SU-DHL-6 (cell line): ENCODE results near the gene TFIP11.

Source experiments
- H2AFZ ChIP-seq: fragments of 200-600 bp; sonication (generic); 2 replicates; pipeline ENCODE4 v1.6.1; 2014; ENCODE audit warnings: low read depth, mild to moderate bottlenecking, moderate library complexity, mixed read lengths, antibody characterized with exemption, low read length; ENCODE audit not compliant: severe bottlenecking
- H3F3A ChIP-seq: fragments of 200-600 bp; shearing (Covaris generic); 2 replicates; pipeline ENCODE4 v1.6.0; 2016; ENCODE audit warnings: antibody characterized with exemption, mild to moderate bottlenecking; ENCODE audit not compliant: insufficient read depth
- H3K27ac ChIP-seq: fragments of 200-600 bp; sonication (generic); 2 replicates; pipeline ENCODE4 v1.5.1; 2016; ENCODE audit warnings: low read depth, mild to moderate bottlenecking, low read length, moderate library complexity, mixed read lengths
- H3K27me3 ChIP-seq: fragments of 200-600 bp; sonication (generic), shearing (Covaris generic); 2 replicates; pipeline ENCODE4 v1.6.0; 2014; ENCODE audit warnings: mild to moderate bottlenecking, low read length
- H3K36me3 ChIP-seq: fragments of 200-600 bp; sonication (generic); 2 replicates; pipeline ENCODE4 v1.6.1; 2014; ENCODE audit warnings: mild to moderate bottlenecking, low read length, mixed read lengths
- H3K4me2 ChIP-seq: fragments of 300-600, 200-600 bp; shearing (Covaris generic), sonication (generic); 2 replicates; pipeline ENCODE4 v1.6.0; 2014; ENCODE audit warnings: low read length, low read depth, mild to moderate bottlenecking; ENCODE audit not compliant: poor library complexity, severe bottlenecking
- H3K4me3 ChIP-seq: fragments of 200-600 bp; sonication (generic); 2 replicates; pipeline ENCODE4 v1.5.1; 2014; ENCODE audit warnings: antibody characterized with exemption, low read length, mild to moderate bottlenecking, mixed read lengths; ENCODE audit not compliant: insufficient read depth, poor library complexity, severe bottlenecking
- H3K79me2 ChIP-seq: fragments of 200-600 bp; sonication (generic); 2 replicates; pipeline ENCODE4 v1.6.1; 2014; ENCODE audit warnings: mild to moderate bottlenecking, low read length, moderate library complexity; ENCODE audit not compliant: insufficient read depth
- H3K9ac ChIP-seq: fragments of 200-600 bp; sonication (generic); 2 replicates; pipeline ENCODE4 v1.7.0; 2014; ENCODE audit warnings: mild to moderate bottlenecking, low read length
- H3K9me2 ChIP-seq: fragments of 200-600 bp; sonication (generic); replicated peaks from 2 replicates; pipeline ENCODE4 v1.6.1; 2014; ENCODE audit warnings: low read length; ENCODE audit not compliant: insufficient read depth
- H3K9me3 ChIP-seq: fragments of 200-600 bp; sonication (generic); 2 replicates; pipeline ENCODE4 v1.6.1; 2014; ENCODE audit warnings: low read length, mixed read lengths; ENCODE audit not compliant: insufficient read depth
- H4K20me1 ChIP-seq: fragments of 200-600 bp; sonication (generic); 2 replicates; pipeline ENCODE4 v1.6.1; 2014; ENCODE audit warnings: low read depth, mild to moderate bottlenecking, antibody characterized with exemption, low read length, moderate library complexity, mixed read lengths
- EZH2phosphoT487 ChIP-seq: fragments of 200-600 bp; sonication (generic), shearing (Covaris generic); conservative IDR thresholded peaks from 2 replicates; pipeline ENCODE4 v1.6.1; 2018; ENCODE audit warnings: mild to moderate bottlenecking, antibody characterized with exemption, low read length, moderate library complexity, mixed read lengths
- TF ChIP-seq, protein P1 (sequence below): fragments of 200-600 bp; sonication (generic); IDR thresholded peaks from one replicate; pipeline ENCODE4 v1.5.1; 2017; ENCODE audit warnings: antibody characterized with exemption, mild to moderate bottlenecking, low read length, moderate library complexity; ENCODE audit not compliant: insufficient read depth, poor library complexity, severe bottlenecking

Gene TFIP11

GRCh38 chr22:26512149-26512793, at the start of gene TFIP11:
TSS of gene TFIP11 (minus strand) at chr22:26512473. CDS start at chr22:26510272, 2,201 bp downstream.
- Histone ChIP-seq H3K9me2 (no peaks in the 10 kb centered on the region), H4K20me1 (no peaks in the 10 kb centered on the region), H3K36me3 (no peaks in the 10 kb centered on the region; the same call in 1 of the 2 replicates), H3K27me3 (no peaks in the 10 kb centered on the region), H3K4me2 (peak within 1 kb of the TSS; percentile 92), H3K4me3 (peak within 1 kb of the TSS; percentile 93), H3K27ac (no peak within 1 kb of the TSS; the same call in 1 of the 2 replicates), H2AFZ (peak within 1 kb of the TSS; percentile 74), H3F3A (no peaks in the 10 kb centered on the region), H3K9ac (peak within 1 kb of the TSS; percentile 73), H3K79me2 (peaks cover 18% of the 10 kb centered on the region), H3K9me3 (no peaks in the 10 kb centered on the region)
- TF ChIP-seq EZH2phosphoT487, result no peak
- TF ChIP-seq, protein P1, sequence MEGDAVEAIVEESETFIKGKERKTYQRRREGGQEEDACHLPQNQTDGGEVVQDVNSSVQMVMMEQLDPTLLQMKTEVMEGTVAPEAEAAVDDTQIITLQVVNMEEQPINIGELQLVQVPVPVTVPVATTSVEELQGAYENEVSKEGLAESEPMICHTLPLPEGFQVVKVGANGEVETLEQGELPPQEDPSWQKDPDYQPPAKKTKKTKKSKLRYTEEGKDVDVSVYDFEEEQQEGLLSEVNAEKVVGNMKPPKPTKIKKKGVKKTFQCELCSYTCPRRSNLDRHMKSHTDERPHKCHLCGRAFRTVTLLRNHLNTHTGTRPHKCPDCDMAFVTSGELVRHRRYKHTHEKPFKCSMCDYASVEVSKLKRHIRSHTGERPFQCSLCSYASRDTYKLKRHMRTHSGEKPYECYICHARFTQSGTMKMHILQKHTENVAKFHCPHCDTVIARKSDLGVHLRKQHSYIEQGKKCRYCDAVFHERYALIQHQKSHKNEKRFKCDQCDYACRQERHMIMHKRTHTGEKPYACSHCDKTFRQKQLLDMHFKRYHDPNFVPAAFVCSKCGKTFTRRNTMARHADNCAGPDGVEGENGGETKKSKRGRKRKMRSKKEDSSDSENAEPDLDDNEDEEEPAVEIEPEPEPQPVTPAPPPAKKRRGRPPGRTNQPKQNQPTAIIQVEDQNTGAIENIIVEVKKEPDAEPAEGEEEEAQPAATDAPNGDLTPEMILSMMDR, result no peak

DNA sequence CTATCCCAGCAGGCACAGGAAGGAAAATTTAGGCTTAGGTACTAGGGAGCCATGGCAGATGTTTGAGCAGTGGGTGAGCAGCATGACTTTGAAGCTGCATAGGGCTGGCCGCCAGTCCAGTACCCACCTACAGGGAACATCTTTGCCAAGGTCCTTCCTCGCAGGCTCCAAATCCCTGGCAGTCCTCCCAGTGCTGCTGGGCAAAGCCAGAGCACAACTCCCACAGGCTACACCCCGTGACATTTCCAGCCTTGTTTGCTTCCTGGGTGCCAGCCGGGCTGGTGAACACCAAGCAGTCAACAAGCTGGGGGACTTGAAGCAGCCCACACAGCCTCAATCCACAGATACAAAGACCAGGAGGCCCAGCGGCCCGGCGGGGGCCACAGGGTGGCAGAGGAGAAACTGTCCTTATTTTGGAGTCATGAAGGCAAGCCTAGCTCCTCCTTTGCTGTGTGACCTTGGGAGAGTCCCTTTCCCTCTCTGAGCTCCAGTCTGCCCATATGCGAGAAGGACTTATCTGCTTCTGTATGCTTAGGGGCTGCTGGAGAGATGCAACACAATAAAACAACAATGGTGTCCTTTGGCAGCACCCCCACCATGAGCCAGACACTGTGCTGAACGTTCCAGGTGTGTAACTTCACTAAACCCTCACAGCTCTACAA, 49.6 kb upstream of the TFIP11 start:
- TF ChIP-seq EZH2phosphoT487, result no peak
- no peaks in the 10 kb centered on the region for H3K27me3 ChIP-seq
- no peaks in the 10 kb centered on the region for H3K9me3 ChIP-seq
- H4K20me1 ChIP-seq, result no peaks in the 10 kb centered on the region
- H3K79me2 ChIP-seq, result peaks cover 17% of the 10 kb centered on the region
- H3K27ac ChIP-seq, result no peak overlapping the region
- H3K9ac ChIP-seq, result no peak overlapping the region
- no peaks in the 10 kb centered on the region for H3F3A ChIP-seq
- H3K36me3 ChIP-seq, result no peaks in the 10 kb centered on the region
- no peaks in the 10 kb centered on the region for H3K9me2 ChIP-seq
- H2AFZ ChIP-seq, result no peak overlapping the region
- H3K4me3 ChIP-seq, result no peak overlapping the region
- no peak overlapping the region for H3K4me2 ChIP-seq

DNA sequence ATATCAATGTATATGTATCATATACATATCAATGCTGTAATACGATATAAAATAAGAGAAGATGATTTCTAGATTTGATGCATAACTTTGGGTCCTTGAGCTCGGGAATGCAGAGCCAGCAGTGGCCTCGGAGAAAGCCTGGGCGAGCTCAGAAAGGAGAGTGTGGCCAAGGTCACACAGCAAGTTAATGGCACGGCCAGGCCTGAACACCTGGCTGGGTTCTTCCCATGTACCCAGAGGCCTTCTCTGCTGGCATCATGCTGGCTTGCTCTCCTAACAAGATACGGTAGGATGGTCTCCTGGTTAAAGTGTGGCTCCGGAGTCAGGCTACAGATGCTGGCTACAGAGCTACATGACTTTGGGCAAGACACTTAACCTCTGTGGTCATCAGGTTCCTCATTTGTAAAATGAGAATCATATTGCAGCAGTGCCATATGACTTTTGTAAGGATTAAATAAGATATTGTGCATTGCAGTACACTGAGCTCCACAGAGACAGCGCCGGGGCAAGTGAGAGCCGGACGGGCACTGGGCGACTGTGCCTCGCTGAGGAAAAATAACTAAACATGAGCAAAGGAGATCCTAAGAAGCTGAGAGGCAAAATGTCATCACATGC, 47.8 kb upstream of the TFIP11 start:
- H2AFZ ChIP-seq, result no peak overlapping the region
- no peak overlapping the region for H3K4me3 ChIP-seq
- no peaks in the 10 kb centered on the region for H3K27me3 ChIP-seq
- no peaks in the 10 kb centered on the region for H3F3A ChIP-seq
- no peaks in the 10 kb centered on the region for H3K9me3 ChIP-seq
- no peak overlapping the region for H3K9ac ChIP-seq
- no peaks in the 10 kb centered on the region for H4K20me1 ChIP-seq
- no peak overlapping the region for H3K27ac ChIP-seq
- TF ChIP-seq EZH2phosphoT487, result no peak
- TF ChIP-seq, protein P1, result no peak
- H3K79me2 ChIP-seq, result peaks cover 15% of the 10 kb centered on the region; the same call in 1 of the 2 replicates
- no peaks in the 10 kb centered on the region for H3K36me3 ChIP-seq
- no peaks in the 10 kb centered on the region for H3K9me2 ChIP-seq
- no peak overlapping the region for H3K4me2 ChIP-seq
